Mucosa of stomach (tissue), 1 donor: Measurements from ENCODE around the gene NUDT22.

Experiments
- H3K27me3 ChIP-seq: one replicate; pipeline ENCODE4 v1.7.0; 2013; ENCODE audit warnings: mild to moderate bottlenecking, low read length; ENCODE audit not compliant: control insufficient read depth, insufficient read depth
- H3K36me3 ChIP-seq: one replicate; pipeline ENCODE4 v1.7.0; 2013; ENCODE audit warnings: low read length; ENCODE audit not compliant: control insufficient read depth, insufficient read depth
- H3K4me1 ChIP-seq: one replicate; pipeline ENCODE4 v1.7.0; 2013; ENCODE audit warnings: mild to moderate bottlenecking, low read length; ENCODE audit not compliant: control insufficient read depth, insufficient read depth
- H3K4me3 ChIP-seq: one replicate; pipeline ENCODE4 v1.7.0; 2013; ENCODE audit warnings: low read length
- H3K9ac ChIP-seq: one replicate; pipeline ENCODE4 v1.7.0; 2013; ENCODE audit warnings: mild to moderate bottlenecking, low read length, moderate library complexity
- H3K9me3 ChIP-seq: one replicate; pipeline ENCODE4 v1.7.0; 2013; ENCODE audit warnings: mild to moderate bottlenecking, low read length, moderate library complexity; ENCODE audit not compliant: control insufficient read depth
- donor health status: Pancreatic carcinoma.

Gene NUDT22

DNA sequence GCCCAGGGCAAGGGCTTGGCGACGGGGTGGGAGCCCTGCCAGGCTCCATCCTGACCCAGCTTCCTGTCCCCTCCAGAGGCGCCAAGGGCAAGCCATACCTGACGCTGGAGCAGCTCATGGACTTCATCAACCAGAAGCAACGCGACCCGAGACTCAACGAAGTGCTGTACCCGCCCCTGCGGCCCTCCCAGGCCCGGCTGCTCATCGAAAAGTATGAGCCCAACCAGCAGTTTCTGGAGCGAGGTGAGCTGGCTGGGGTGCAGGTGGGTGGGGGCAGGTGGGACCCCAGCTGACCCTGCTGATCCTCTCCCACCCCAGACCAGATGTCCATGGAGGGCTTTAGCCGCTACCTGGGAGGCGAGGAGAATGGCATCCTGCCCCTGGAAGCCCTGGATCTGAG is 30.2 kb downstream of the NUDT22 start:
- Histone ChIP-seq H3K4me1 (peaks cover 21% of the 10 kb centered on the region), H3K36me3 (peaks cover 21% of the 10 kb centered on the region), H3K4me3 (no peak overlapping the region), H3K9ac (no peak overlapping the region), H3K9me3 (no peaks in the 10 kb centered on the region), H3K27me3 (no peaks in the 10 kb centered on the region)

DNA sequence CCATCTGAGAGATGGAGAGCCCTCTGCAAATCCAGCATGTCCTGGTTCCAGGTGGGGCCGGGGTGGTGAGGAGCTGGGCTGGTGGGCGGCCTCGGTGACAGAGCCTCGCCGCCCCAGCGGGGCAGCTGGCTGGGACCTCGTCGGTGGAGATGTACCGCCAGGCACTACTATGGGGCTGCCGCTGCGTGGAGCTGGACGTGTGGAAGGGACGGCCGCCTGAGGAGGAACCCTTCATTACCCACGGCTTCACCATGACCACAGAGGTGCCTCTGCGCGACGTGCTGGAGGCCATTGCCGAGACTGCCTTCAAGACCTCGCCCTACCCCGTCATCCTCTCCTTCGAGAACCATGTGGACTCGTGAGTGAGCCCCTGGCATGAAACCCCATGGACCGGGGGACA is 32.3 kb downstream of the NUDT22 start:
- no peak overlapping the region for H3K4me3 ChIP-seq
- H3K36me3 ChIP-seq: peaks cover 28% of the 10 kb centered on the region
- peaks cover 6% of the 10 kb centered on the region for H3K4me1 ChIP-seq
- no peaks in the 10 kb centered on the region for H3K27me3 ChIP-seq
- H3K9ac ChIP-seq: no peak overlapping the region
- no peaks in the 10 kb centered on the region for H3K9me3 ChIP-seq

DNA sequence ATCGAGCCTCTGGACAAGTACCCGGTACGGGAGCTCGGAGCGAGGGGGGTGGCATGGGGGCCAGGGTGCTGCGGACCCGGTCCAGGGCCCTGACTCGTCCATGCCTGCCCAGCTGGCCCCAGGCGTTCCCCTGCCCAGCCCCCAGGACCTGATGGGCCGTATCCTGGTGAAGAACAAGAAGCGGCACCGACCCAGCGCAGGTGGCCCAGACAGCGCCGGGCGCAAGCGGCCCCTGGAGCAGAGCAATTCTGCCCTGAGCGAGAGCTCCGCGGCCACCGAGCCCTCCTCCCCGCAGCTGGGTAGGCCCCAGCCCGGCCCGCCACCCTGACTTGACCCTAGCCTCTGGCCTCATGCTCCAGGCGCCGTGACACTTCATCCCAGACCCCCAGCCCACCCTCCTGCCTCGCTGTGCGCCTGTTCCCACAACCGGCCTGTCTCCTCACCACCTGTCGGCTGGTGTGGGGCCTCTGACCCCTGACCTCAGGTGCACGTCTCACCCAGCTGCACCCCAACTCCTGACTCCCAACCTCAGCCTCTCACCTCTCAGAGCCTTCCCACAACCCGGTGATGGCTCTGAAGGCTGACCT is 33.0 kb downstream of the NUDT22 start:
- peaks cover 33% of the 10 kb centered on the region for H3K36me3 ChIP-seq
- no peaks in the 10 kb centered on the region for H3K4me1 ChIP-seq
- H3K9me3 ChIP-seq: no peaks in the 10 kb centered on the region
- no peak overlapping the region for H3K9ac ChIP-seq
- no peaks in the 10 kb centered on the region for H3K27me3 ChIP-seq
- no peak overlapping the region for H3K4me3 ChIP-seq

DNA sequence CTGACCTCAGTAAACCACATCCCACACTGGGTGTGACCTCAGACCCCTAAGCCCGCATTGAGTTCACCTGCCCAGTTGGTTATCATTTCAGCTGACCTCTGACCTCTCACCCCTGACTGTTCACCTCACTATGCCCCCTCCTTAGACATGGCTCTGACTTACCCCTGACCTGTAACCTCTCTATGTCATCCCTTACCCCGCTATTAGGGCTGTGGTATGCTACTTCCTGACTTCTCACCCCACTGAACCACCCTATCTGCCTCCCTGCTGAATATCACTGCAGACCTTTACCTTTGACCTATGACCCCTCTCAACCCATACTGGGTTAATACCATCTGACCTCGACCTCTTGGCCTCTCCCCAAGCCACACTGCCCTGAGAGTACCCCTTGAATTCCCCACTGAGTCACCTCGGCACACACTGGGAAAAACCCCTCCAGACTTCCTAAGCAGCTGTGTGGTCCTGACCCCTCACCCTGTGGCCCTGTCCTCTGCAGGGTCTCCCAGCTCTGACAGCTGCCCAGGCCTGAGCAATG is 33.5 kb downstream of the NUDT22 start:
- no peak overlapping the region for H3K4me3 ChIP-seq
- H3K36me3 ChIP-seq: peaks cover 32% of the 10 kb centered on the region
- no peaks in the 10 kb centered on the region for H3K27me3 ChIP-seq
- H3K9me3 ChIP-seq: no peaks in the 10 kb centered on the region
- no peaks in the 10 kb centered on the region for H3K4me1 ChIP-seq
- no peak overlapping the region for H3K9ac ChIP-seq

DNA sequence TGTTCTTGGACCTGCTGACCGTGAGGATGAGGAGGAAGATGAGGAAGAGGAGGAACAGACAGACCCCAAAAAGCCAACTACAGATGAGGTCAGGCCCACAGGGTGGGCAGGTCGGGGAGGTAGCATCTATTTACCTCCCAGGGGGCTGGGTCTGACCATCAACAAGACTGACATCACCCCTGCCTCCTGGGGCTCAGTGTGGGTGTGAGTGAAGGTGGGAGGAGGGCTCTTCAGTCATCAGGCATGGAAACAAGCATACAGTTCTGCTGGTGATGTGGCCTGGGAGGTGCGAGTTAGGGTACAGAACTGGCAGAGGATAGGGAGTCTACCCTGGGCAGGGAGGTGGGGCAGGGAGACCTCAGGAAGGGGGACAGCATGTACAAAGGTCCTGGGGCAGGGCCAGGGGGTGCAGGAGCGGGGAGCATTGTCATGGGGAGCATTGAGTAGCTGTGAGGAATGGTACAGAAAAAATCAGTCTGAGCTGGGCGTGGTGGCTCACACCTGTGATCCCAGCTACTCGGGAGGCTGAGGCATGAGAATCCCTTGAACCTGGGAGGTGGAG is 34.2 kb downstream of the NUDT22 start:
- Histone ChIP-seq H3K27me3 (no peaks in the 10 kb centered on the region), H3K4me1 (no peaks in the 10 kb centered on the region), H3K4me3 (no peak overlapping the region), H3K9me3 (no peaks in the 10 kb centered on the region), H3K36me3 (peaks cover 26% of the 10 kb centered on the region), H3K9ac (no peak overlapping the region)

DNA sequence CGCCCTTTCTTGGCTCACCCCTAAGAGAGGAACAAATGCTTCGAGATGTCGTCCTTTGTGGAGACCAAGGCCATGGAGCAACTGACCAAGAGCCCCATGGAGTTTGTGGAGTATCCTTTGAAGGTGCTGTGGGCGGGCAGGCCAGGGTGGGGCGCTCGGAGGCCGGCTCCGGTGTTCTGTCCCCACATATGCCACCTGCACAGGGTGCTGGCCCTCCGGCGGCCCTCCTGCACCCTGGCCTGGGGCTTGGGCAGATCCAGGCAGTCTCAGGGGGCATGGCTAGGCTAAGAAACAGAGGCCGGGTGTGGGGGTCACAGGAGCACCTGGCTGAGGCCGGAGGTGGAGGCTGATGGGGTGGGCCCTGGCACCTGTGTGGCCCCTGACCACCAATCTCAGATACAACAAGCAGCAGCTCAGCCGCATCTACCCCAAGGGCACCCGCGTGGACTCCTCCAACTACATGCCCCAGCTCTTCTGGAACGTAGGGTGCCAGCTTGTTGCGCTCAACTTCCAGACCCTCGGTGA is 35.5 kb downstream of the NUDT22 start:
- Histone ChIP-seq H3K9ac (no peak overlapping the region), H3K9me3 (no peaks in the 10 kb centered on the region), H3K36me3 (peaks cover 17% of the 10 kb centered on the region), H3K4me3 (no peak overlapping the region), H3K4me1 (no peaks in the 10 kb centered on the region), H3K27me3 (no peaks in the 10 kb centered on the region)

DNA sequence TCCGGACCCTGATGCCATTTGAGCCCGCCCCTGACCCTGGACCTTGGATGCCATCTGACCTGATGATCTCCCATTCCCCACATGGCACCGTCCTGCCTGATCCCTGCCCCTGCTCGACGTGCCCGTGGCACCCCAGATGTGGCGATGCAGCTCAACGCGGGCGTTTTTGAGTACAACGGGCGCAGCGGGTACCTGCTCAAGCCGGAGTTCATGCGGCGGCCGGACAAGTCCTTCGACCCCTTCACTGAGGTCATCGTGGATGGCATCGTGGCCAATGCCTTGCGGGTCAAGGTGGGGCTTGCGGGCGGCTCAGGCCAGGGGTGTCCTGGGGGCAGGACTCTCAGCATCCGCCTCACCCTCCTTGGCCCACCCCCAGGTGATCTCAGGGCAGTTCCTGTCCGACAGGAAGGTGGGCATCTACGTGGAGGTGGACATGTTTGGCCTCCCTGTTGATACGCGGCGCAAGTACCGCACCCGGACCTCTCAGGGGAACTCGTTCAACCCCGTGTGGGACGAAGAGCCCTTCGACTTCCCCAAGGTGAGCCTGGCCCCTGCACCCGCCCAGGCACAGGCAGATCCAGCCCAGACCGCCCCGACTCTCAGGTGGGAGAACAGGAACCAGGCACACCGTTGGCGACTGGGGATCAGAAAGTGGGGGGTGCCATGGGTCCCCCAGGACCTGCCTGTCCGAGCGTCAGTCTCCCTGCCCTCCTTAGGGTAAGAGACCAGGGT is 36.4 kb downstream of the NUDT22 start:
- H3K36me3 ChIP-seq: peaks cover 17% of the 10 kb centered on the region
- no peaks in the 10 kb centered on the region for H3K9me3 ChIP-seq
- no peak overlapping the region for H3K9ac ChIP-seq
- peaks cover 6% of the 10 kb centered on the region for H3K4me1 ChIP-seq
- H3K4me3 ChIP-seq: no peak overlapping the region
- no peaks in the 10 kb centered on the region for H3K27me3 ChIP-seq

DNA sequence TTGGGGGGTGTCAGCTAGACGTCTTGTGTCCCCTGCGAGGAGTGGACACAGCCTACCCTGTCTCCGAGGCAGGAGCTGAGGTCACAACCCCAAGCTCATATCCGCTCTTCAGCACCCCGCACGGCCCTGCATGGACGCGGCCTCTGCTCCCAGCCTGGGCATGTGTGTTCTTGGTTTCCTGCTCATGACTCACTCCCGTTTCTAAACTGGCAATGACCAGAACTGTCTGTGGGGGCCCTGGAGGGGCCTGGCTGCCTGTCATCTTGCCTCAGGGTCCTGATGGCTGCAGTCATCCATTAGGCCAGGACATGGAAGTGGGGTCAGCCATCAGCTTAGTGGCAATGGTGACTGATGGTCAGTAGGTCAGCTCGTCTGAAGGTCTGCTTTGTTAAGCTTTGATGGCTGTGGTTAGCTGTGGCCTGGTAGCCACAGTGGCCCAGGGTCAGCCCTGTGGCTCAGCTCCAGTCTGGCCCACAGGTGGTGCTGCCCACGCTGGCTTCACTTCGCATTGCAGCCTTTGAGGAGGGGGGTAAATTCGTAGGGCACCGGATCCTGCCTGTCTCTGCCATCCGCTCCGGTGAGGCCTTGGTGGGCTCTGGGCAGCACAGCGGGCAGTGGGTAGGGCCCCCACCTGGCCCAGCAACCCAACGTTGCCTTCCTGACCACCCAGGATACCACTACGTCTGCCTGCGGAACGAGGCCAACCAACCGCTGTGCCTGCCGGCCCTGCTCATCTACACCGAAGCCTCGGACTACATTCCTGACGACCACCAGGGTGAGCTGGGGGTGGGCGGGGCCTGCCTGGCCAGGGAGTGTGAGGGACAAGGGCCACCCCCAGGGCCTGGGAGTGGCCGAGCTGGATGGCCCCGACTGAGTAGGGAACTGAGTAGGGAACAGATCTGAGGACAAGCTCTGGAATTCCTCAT is 37.2 kb downstream of the NUDT22 start:
- no peaks in the 10 kb centered on the region for H3K9me3 ChIP-seq
- H3K9ac ChIP-seq: no peak overlapping the region
- peaks cover 14% of the 10 kb centered on the region for H3K4me1 ChIP-seq
- no peak overlapping the region for H3K4me3 ChIP-seq
- H3K27me3 ChIP-seq: no peaks in the 10 kb centered on the region
- H3K36me3 ChIP-seq: peaks cover 17% of the 10 kb centered on the region

DNA sequence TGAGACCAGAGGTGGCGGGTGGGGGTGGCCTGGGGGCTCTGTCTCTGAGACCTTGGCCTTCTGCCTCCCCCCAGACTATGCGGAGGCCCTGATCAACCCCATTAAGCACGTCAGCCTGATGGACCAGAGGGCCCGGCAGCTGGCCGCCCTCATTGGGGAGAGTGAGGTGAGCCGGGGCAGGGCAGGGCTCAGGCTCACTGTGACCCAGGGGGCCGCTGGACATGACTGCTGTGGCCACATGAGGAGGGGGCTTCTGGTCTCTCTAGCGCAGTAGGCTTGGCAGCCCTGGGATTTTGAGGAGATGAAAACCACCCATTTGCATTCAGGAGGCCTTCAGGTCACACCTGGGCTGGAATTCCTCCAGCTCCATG is 37.9 kb downstream of the NUDT22 start:
- H3K27me3 ChIP-seq: no peaks in the 10 kb centered on the region
- peaks cover 17% of the 10 kb centered on the region for H3K36me3 ChIP-seq
- H3K4me3 ChIP-seq: no peak overlapping the region
- no peaks in the 10 kb centered on the region for H3K9me3 ChIP-seq
- peaks cover 21% of the 10 kb centered on the region for H3K4me1 ChIP-seq
- no peak overlapping the region for H3K9ac ChIP-seq

DNA sequence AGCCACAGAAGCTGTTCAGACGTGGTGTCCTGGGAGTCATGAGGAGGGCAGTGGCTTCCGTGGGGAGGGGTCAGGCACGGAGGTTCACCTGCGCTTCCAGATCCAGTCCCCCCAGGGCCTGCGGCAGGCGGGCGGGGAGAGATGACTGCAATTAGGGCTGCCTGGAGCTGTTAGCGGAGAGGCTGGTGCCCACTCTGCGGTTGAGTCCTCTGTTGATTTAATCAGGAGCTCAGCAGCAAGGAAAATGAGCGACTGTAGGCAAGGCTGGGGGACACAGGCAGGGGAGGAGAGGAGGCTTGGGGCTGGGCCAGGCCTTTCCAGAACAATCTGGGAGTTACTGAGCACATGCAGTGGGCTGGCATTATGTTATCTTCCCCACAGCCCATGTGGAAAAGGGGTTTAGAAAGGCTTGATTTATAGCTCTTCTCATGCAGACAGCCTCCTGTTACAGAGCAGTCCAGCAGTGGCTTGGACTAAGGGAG is 38.3 kb downstream of the NUDT22 start:
- H3K9ac ChIP-seq: no peak overlapping the region
- H3K27me3 ChIP-seq: no peaks in the 10 kb centered on the region
- no peak overlapping the region for H3K4me3 ChIP-seq
- peaks cover 22% of the 10 kb centered on the region for H3K4me1 ChIP-seq
- no peaks in the 10 kb centered on the region for H3K9me3 ChIP-seq
- peaks cover 17% of the 10 kb centered on the region for H3K36me3 ChIP-seq

DNA sequence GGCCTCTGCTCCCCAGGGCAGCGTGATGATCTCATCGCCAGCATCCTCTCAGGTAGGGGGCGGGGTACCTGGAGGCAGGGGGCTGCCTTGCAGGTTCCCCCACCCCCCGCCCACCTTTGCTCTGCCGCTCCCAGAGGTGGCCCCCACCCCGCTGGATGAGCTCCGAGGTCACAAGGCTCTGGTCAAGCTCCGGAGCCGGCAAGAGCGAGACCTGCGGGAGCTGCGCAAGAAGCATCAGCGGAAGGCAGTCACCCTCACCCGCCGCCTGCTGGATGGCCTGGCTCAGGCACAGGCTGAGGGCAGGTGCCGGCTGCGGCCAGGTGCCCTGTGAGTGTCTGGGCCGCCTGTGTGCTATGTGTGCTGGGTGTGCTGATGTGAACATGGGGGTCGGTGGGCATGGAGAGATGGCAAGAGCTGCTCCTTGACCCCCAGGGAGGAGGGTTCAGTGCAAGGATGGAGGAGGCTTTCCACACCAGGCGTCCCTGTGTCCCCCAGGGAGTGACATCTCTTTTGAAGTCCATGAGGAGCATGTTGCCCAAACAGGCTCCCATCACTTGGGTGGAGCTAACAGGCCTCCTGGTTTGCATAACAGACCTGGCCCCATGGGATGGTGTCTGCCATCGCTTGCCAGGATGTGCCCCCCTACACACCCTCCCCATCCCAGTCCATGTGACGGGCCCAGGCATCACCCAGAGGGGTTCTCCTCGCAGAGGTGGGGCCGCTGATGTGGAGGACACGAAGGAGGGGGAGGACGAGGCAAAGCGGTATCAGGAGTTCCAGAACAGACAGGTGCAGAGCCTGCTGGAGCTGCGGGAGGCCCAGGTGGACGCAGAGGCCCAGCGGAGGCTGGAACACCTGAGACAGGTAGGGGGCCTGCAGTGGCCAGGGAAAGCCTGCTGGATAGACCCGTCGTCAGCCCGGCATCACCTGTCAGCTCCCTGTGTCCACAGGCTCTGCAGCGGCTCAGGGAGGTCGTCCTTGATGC is 39.4 kb downstream of the NUDT22 start:
- peaks cover 22% of the 10 kb centered on the region for H3K4me1 ChIP-seq
- H3K9ac ChIP-seq: no peak overlapping the region
- peaks cover 12% of the 10 kb centered on the region for H3K36me3 ChIP-seq
- H3K9me3 ChIP-seq: no peaks in the 10 kb centered on the region
- H3K4me3 ChIP-seq: no peak overlapping the region
- no peaks in the 10 kb centered on the region for H3K27me3 ChIP-seq
